ENCODE measurements around the gene BCAS1.
A peak's percentile ranks its signal among the peaks of the same experiment; 100 is the strongest.

The BCAS1 gene

DNA sequence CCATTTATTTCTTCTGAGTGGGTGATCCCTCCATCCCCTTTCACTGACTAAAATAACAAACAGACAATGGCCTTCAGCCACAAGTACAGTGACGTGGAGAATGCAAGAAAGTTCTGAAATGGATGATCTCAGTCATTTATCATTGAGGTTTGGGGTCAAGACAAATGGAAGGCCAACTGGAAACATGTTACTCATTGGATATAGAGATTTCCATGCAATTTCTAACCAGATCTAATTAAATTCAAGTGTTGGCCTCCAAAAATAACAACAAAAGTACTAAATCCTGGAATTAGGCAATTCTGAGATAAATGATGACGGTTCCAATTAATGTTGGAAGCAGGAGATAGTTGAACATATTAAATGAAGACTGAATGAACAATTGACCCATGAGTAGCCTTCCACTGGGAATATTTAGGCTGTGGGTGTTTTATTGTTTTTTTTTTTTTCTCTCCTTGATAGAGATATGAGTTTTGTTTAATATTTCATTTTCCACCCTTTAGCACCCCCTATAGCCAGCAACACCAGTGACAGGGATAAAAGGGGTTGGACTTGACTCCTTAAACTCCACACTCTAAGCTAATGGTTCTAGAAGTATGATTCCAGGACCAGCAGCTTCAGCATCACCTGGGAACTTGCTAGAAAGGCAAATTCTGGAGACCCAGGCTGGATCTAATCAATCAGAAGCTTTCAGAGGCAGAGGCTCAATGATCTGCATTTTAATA, 112.8 kb downstream of the BCAS1 start:
- no peak for DNase-seq

DNA sequence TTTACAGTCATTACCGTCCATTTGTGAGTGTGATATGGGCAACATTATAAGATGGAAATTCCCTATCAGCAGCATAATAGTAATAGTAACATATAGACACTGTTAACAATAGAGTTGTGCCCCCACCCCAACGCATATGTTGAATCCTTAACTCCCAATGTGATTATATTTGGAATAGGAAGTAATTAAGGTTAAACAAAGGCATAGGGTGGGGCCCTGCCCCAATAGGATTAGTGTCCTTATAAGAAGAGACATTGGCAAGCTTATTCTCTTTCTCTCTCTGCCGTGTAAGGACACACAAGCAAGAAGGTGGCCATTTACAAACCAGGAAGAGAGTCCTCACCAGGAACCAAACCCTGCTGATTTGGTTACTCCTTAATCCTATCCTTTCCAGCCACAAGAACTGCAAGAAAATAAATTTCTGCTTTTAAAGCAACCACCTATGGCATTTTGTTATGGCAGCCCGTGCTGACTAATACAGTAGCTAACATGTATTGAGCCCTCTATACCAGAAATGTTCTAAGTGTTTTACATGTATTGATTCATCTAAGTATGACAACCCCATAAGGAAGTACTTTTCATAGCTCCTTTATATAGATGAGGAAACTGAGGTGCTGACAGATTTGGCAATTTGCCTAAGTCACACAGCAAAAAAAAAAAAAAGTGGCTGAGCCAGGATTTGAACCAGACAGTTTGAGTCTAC, 114.2 kb downstream of the BCAS1 start:
- DNase-seq: no peak

DNA sequence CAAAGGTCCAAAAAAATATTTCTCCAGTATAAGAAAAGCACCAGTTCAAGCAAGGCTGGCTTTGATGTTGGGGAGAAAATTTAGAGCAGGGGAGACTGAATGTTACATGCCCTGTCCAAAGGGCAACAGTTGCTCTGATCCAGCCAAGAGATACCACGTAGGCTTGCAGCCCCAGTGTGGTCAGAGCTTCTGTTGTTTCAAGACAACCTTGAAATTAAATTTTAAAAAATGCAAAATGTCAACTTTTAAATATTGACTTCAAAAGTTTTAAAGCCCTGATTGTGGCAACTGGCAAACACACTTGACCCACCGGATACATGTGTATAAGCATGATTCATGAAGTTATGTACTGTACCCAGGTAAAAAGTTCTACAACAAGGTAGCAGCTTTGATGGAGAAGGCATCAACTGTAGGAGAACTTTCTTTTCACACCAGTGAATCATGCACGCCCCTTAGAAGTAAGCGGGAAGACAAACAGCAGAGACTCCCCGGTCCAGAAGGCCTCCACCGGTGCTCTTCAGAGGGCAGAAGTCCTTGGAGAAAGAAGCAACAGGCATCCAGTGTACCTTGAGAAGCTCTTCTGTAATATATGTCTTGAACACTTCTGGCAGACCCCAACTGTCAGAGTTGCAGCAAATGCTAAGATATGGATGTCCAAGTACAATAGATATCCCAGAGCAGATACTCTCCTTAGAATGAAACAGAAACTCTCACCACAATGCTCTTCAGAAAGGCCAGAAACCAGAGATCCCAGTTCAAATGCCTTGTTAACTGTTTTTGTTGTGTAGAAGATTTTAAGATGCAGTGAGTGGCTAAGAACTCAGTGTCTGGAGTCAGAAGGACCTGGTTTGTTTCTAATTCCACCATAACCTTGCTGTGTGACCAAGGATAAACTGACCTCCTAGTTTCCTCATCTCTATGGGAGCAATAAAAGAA, 115.4 kb downstream of the BCAS1 start:
- DNase-seq: no peak

DNA sequence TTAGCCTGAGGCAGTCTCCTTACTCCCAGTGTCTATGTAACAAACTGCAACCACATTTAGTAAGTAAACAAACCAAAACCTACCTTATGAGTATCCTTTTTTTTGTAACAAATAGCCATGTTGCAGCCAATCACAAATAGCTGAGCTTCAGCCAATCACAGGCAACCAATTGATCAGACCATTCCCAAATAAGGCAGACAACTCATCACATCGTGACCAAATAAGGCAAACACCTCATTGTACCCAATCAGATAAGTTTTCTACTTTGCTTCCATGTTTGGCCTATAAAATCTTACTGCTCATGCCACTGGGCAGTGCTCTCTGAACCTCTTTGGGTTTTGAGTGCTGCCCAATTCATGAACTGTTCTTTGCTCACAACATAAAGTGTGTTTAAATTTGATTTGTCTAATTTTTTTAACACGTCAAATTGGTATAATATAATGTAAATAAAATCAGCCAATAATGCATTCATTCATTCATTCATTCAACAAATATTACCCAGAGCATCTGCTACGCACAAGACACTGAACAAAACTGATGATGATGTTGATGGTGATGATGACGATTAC, 117.8 kb downstream of the BCAS1 start:
- DNase-seq: no peak

DNA sequence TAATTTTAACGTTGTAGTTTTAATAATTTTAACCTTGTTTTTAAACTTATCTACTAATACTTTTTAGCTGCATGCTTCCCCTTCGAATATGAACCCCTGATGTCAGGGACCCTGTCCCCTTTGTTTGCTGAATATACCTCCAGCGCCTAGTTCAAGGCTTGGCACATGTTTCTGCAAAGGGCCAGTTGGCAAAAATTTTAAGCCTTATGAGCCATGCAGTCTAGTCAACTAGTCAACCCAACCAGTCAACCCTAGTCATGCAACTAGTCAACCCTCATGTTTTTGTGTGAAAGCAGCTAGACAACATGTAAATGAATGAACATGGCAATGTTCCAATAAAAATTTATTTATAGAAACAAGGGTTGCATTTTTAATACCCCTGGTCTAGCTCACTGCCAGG, 119.8 kb downstream of the BCAS1 start:
- DNase-seq: no peak

DNA sequence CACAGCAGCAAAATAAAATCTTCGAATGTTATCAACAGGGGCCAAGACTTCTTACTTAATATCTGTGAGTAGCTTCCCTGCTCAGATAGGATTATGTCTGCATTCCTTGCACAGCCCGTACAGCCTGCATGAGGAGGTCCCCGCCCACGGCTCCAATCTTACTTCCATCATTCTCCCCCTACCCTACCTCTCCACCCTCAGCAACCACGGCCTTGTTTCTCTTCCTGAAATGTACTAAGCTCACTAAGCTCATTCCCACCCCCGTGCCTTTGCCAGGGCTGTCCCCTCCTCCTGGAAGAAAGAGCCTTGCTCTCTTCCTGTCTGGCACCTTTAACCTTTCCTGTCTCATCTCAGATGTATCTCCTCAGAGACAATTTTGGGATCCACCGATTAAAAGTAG, 120.4 kb downstream of the BCAS1 start:
- no peak for DNase-seq

DNA sequence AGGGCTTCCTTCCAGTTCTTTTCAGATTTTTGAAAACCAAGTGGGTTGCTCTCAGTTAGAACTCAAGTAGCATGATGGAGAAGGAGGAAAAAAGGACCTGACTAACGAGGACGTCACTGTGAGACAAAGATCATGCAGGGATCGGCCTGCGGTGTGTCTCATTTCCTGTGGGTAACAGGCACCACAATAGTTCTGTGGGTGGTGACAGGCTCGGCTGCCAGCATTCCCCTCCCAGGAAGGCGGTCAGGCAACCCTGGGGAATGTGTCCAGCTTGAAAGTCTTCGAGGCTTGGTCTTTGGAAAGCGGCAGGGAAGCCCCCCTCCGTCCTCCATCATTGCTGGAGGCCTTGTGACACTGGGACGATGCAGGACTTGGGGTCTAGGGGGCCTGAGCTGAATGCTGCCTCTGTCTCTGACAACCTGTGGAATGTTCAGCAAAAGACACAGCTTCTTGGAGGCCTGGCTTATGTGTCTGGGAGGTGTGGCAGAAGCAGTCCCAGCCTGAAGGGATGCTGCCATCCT, 121.0 kb downstream of the BCAS1 start:
- no peak for DNase-seq

DNA sequence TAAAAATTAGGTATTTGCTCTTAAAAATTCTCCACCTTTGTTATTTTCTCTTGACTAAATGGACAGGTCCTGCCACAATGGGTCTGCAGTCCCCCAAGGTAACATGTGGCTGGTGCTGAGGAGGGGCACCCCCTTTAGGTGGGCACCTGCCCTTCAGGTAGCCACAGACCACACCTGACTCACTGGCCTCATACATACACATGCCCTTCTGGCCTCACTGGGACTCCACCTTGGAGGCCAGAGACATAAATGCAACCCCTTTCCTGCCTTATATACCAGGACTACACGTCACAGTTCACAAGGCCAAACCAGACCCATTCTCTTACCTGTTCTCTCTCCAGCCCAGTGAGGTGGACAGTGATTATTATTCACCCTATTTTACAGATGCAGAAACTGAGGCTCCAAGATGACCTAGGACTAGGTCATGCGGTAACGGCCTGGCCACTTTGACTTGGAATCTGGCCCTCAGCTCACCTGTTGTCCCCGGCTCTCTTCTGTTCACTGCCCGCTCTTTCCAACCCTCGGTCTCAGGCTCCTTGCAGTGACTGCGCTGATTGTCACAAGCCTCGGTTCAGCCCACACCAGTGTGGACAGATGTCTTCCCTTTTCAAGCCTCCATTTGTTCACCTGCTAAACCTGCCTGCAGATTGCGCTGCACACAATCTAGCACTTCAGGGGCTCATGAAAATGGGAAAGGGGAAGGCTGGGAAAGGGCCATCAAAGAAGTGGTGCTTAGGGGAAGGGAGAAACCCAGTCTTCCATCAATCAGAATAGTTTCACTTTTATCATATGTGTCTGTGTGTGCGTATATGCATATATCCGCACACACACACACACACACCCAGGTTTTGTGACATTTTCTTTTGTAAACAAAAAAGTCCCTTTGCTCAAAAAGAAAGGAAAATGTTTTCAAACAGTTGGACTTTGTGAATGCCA, 121.7 kb downstream of the BCAS1 start:
- DNase-seq: no peak

DNA sequence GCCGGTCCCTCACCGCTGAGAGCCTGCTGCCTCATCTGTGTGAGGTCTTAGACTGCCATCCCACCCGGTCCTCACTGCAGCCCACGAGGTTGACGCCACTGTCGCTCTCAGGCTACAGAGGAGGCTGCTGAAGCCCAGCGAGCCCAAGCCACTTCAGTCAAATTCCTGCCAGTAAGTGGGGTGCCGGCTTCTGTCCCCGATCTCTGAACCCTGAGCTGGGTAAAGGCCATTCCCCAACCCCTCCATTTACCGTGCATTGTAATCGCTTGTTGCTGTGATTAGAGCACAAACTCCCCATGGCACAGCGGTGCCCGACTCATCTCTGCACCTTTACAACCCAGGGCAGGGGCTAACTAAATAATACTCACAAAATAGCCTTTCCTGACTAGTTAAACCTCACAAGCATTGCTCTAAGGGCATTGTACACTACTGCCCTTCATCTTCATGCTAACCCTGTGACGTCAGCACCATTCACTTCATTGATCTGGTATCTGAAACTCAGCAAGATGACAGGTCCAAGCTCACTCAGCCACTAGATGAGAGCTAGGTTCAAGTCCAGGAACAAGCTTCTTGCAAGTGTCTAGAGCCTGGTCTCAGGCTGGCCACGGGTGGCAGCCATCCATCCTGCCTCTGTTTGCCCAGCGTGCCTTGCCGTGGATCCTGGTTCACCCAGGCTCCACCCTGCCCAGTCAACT, 122.7 kb downstream of the BCAS1 start:
- DNase-seq: no peak

DNA sequence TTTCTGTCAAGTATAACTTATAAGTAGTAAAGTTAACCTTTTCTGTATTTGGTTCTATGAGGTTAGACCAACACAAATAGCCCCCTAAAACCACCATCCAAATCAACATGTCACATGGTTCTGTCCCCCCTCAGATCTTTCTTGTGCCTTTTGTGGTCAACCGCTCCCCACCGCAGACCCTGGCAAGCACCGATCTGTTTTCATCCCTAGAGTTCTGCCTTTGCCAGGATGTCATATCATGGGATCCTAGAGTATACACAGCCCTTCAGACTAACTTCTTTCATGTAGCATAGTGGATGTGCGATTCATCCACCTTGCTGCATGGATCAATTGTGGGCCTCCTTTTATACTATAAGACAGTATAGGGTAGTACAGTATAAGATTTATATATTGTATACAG, 124.3 kb downstream of the BCAS1 start:
- no peak for DNase-seq

DNA sequence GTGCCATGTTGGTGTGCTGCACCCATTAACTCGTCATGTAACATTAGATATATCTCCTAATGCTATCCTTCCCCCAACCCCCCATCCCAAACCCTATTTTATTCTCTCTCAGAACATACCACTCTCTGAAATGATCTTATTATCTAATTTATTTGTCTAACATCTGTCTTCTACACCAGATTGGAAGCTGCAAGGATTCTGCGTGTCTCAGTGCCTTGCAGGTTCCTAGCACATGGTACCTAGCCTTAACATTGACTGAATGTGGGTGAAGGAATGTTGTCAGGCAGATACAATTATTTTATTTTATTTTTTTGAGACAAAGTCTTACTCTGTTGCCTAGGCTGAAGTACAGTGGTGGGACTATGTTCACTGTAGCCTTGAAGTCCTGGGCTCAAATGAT, 124.9 kb downstream of the BCAS1 start:
- no peak for DNase-seq

DNA sequence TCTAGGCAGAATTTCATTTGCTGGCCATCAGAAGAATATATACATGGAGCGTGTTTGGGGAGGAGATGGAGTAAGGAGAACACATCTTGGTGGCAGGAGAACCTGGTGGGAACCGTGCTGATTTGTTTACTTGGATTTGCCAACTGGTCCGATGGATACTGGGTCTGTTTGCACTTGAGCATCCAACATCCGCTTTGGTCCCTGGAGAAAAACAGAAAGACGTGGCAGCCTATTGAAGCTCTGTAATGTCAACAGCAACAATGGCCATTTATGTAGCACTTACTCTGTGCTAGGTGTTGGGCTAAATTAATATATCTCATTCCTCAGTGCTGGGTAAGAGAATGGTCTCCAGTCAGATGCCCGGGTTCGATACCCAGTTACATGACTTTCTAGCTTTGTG, 125.6 kb downstream of the BCAS1 start:
- no peak for DNase-seq

DNA sequence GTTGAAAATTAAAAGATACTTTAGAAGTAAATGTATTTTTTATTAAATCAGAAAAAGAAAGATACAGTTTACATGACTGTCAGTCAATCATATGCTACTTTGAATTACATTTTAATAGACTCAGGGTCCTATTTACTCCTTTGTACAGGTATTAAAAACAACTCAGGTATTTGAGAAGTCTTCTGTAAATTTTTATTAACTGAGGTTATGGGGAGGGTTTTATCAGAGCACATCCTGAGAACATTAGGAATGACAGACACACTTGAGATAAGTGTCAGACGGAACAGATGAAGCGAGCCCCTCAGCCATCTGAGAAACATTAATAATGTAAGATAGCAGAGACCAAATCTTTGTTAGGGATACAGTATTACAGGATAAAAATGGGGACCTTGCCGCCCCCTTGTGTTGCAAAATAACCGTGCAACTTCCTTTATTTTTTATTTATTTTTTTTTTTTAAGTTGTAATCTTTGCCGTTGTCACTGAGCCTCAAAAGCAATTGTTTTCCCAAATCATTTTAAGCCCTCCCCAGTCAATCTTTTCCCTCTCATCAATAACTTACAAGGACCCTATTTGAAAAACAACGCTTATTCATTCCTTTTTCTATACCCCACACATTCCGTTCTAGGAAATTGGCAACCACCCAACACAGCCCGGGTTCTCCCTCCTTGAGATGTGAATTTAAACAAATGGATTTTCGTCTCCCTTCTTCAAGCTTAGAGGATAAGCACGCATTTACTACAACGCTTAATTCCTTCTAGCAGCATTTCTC, 126.7 kb downstream of the BCAS1 start:
- peak; percentile 67 to 81 for DNase-seq

DNA sequence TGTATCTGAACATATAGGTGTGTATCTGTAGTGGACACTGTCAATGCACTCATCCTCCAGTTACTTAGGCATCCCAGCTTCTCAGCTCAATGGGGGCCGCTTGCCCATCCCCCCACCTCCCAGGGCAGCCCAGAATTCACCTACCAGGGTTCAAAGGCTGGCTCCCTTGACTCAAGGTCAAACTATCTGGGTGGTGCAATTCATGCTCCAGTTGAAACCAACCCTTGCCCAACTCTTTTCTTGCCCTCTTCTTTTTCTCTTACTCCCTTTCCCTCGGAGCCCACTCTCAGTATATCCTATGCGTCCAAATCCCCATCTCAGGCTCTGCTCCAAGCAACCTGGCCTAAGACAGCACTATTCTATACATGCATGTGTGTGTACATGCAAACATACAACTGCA, 127.4 kb downstream of the BCAS1 start:
- DNase-seq: no peak

DNA sequence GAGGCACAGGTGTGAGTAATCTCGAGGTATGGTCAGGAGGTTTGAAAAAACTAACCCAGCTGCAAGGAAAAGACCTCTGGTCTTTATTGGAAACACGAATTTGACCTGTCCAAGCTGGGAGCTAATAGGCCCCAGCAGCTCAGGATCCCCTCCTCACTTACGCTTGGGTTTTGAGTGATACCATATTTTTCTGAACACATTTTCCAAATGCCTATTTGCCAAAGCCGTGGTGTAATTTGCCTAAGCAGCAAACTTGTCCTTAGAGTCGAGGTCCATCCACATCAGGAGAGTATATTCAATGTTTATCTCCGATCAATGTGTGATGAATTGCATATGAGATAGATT, 128.0 kb downstream of the BCAS1 start:
- DNase-seq: no peak

DNA sequence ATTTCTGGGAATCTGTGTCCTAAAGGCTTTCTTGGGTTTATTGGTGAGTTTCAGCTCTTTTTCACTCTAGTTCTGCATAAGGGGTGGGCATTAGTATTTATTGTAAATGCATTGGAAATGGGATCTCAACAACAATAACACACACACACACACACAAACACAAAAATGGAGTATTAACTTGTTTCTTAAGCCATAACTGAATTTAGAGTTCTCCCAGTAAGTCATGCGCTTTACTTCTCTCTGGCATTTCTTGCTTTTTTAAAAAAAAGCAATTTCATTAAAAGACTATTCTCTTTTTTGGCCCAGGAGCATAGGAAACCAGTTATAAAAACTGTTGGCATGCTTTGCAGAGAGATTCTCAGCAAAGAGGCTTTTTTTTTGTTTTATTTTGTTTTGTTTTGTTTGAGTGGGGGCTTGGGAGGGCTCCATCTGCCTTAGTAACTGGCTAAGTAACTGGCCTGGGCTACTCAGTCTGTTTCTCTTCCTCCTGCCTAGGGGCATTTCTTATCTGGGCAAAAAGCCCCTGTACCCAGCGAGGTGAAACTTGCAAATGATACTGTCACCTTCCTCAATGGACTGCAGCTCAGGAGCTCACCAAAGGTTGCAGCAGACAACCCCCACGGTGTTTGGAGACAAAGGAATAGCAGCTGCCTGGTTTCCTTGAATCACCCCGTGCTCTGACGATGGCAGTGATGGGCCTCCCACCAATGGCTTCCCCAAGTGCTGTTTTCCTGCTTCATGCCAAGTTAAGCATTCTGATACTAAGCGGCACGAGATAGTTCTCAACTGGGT, 128.5 kb downstream of the BCAS1 start:
- no peak for DNase-seq

DNA sequence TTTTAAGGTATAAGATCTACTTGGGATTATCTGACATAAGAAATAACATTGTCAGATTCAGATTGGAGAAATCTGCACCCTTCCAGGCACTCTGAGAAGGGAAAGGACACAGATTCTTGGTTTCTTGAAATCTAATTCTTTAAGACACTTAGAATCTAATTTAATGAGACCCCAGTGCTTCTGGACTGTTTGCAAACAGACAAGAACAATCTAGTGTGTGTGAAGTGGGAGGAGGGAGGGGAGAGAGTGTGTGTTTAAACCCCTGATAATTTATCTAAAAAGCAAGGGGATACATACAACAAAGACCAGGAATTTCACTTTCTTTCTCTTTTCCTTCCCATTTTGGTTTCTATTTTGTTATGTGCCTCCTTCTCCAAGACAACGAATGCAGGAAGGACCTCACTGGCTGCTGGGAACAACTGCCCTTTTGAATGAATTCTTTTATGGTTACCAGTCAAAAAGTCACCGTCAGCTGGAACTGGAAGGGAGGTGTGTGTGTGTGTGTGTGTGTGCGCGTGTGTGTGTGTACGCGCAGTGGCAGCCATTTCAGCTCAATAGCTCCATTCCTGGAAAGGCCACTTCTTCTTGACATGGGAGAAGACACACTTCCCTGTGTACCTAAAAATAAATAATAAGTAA, 129.4 kb downstream of the BCAS1 start:
- no peak for DNase-seq

DNA sequence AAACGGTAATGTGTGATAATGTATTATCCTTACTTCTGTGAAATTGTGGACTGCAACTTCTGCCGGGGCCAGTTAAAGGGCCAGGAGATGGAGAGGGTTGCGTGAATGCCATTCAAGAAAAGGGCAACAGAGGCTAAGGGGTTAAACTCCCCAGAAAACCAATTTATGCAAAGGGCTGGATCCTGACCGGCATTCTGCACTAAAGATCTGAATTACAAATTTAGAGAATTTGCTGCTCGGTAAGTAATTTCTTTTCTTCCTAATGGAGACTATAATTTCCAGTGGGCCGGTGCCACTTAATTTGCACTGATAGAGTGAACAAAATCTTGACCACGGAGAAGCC, 130.1 kb downstream of the BCAS1 start:
- no peak for DNase-seq

Data from NCI-H524 (cell line).